Measurements from ENCODE around the gene UBN1. TPM values are rescaled to one million over a fixed set of nuclear protein-coding genes. Genes with fewer than 3 reads are reported as not detected.

Gene UBN1
- total RNA-seq, 4 donors from 2014 or later, result 12.3 to 22.7 (median 19.6) TPM

DNA sequence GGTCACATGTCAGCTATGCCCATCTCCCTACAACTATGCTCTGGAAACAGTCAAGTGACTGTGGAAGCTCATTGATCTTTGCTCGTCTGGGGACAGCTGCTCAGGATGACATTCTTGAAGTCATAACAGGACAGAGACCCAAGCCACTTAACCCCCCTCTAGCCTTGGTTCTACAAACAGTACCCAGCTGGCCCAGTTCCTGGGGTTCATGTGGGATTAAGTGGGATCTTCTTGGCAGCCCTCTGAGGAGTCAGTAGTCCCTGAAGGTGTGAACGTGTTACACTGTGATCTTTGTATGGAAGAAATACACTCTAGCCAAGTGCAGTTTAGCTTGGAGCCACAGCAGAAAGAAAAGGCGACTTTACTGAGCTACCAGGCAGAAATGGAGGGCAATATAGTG lies 25.8 kb downstream of the UBN1 start:
- Histone ChIP-seq H3K36me3 (peaks cover 28 to 99% (median 51%) of the 10 kb centered on the region in 3 donors), H3K9me3 (no peaks in the 10 kb centered on the region)
- DNase-seq, result no peak

DNA sequence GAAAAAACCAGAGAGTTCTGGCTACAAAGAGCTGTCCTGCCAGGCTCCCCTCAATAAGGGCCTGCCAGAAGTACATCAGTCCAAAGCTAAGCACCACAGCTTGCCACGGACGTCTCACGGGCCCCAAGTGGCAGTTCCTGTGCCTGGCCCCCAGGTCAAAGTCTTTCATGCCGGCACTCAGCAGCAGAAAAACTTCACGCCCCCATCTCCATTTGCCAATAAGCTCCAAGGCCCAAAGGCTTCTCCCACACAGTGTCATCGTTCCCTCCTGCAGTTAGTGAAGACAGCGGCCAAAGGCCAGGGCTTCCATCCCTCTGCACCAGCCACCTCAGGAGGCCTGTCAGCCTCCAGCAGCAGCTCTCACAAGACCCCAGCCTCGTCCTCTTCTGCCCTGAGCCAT lies 27.4 kb downstream of the UBN1 start:
- peaks cover 28 to 100% (median 58%) of the 10 kb centered on the region in 3 donors for H3K36me3 ChIP-seq

More for the DNA sequence above, 25.8 kb downstream of the UBN1 start:
- H3K27ac ChIP-seq, result no peak overlapping the region
- TF ChIP-seq, protein P1, sequence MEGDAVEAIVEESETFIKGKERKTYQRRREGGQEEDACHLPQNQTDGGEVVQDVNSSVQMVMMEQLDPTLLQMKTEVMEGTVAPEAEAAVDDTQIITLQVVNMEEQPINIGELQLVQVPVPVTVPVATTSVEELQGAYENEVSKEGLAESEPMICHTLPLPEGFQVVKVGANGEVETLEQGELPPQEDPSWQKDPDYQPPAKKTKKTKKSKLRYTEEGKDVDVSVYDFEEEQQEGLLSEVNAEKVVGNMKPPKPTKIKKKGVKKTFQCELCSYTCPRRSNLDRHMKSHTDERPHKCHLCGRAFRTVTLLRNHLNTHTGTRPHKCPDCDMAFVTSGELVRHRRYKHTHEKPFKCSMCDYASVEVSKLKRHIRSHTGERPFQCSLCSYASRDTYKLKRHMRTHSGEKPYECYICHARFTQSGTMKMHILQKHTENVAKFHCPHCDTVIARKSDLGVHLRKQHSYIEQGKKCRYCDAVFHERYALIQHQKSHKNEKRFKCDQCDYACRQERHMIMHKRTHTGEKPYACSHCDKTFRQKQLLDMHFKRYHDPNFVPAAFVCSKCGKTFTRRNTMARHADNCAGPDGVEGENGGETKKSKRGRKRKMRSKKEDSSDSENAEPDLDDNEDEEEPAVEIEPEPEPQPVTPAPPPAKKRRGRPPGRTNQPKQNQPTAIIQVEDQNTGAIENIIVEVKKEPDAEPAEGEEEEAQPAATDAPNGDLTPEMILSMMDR (IDR thresholded peaks at IDR 0.05), result no peak
- TF ChIP-seq POLR2A (IDR thresholded peaks at IDR 0.05), result no peak
- WGBS, 2 donors, result 51 to 77% methylated on average over 3 of the region's 3 CpGs
- no peak overlapping the region for H3K4me3 ChIP-seq
- H3K4me1 ChIP-seq, result peaks cover 0 to 37% (median 0%) of the 10 kb centered on the region in 3 donors
- intact Hi-C loops (cut with DNase I), result no loop called here
- H3K27me3 ChIP-seq, result no peaks in the 10 kb centered on the region

DNA sequence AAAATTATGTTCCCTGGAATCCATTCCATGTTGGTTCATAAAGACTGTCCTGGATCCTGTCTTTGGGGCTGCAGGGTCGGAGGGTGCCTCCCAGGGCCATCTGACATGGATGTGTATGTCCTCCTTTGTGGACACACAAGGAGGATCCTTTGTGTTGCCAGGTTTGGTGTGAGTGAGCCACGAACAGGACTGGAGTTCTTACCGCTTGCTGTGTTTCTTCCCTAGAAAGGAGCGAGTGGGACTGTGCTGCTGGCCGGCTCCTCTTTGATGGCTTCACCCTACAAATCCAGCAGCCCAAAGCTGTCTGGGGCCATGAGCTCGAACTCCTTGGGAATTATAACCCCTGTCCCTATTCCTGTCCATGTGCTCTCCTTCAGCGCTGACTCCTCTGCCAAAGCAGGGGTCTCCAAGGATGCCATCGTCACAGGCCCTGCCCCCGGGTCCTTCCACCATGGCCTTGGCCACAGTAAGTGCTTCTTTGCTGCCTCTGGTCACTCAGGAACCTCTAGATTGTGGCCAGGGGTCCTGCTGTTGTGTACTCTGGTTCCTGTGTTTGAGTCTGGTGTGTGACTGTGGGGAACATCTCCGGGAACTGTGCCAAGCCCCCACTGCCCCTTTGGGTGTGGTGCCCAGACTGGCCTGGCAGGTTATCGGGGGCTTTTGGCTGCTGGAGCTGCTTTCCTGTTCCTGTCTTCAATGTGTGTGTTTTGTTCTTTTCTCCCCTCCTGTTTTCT lies 29.5 kb downstream of the UBN1 start:
- TF ChIP-seq, protein P1 (IDR thresholded peaks at IDR 0.05), result no peak
- no peak for TF ChIP-seq POLR2A (IDR thresholded peaks at IDR 0.05)
- intact Hi-C loops (cut with DNase I), result no loop called here
- peaks cover 31 to 100% (median 60%) of the 10 kb centered on the region in 3 donors for H3K36me3 ChIP-seq
- DNase-seq, result no peak
- peaks cover 0 to 8% (median 0%) of the 10 kb centered on the region in 3 donors for H3K4me1 ChIP-seq
- H3K27me3 ChIP-seq, result no peaks in the 10 kb centered on the region
- no peak overlapping the region for H3K27ac ChIP-seq
- no peaks in the 10 kb centered on the region for H3K9me3 ChIP-seq
- WGBS, 2 donors, result 68 to 75% methylated on average over 7 to 11 of the region's 11 CpGs
- H3K4me3 ChIP-seq, result no peak overlapping the region

More for the DNA sequence above, 27.4 kb downstream of the UBN1 start:
- intact Hi-C loops (cut with DNase I), result no loop called here
- Histone ChIP-seq H3K9me3 (no peaks in the 10 kb centered on the region), H3K27ac (no peak overlapping the region), H3K4me3 (no peak overlapping the region), H3K27me3 (no peaks in the 10 kb centered on the region), H3K4me1 (peaks cover 0 to 21% (median 0%) of the 10 kb centered on the region in 3 donors)
- DNase-seq, result no peak
- 94 to 95% methylated on average over 4 to 5 of the region's 8 CpGs for WGBS, 2 donors
- TF ChIP-seq, protein P1 (IDR thresholded peaks at IDR 0.05), result no peak
- no peak for TF ChIP-seq POLR2A (IDR thresholded peaks at IDR 0.05)

DNA sequence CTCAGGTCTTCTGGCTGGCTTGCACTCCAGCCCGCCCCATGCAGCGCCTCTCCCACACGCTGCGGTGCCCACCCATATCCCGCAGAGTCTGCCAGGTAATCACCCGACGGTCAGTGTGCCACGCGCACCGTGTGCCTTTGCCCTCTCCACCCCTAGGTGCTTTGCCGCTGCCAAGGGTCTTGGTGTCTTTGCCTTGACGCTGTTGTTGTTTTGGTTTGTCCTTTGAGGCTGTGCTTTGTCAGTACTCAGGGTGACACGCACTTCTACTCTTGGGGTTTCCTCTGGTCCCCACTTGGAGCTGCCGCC lies 30.1 kb downstream of the UBN1 start:
- no peaks in the 10 kb centered on the region for H3K27me3 ChIP-seq
- intact Hi-C loops (cut with DNase I), result no loop called here
- peaks cover 0 to 14% (median 0%) of the 10 kb centered on the region in 3 donors for H3K4me1 ChIP-seq
- H3K27ac ChIP-seq, result no peak overlapping the region
- peaks cover 28 to 100% (median 57%) of the 10 kb centered on the region in 3 donors for H3K36me3 ChIP-seq
- TF ChIP-seq POLR2A (IDR thresholded peaks at IDR 0.05), result no peak
- TF ChIP-seq, protein P1 (IDR thresholded peaks at IDR 0.05), result no peak
- H3K9me3 ChIP-seq, result no peaks in the 10 kb centered on the region
- 74 to 80% methylated on average over 11 to 14 of the region's 14 CpGs for WGBS, 2 donors
- H3K4me3 ChIP-seq, result no peak overlapping the region
- DNase-seq, result no peak

DNA sequence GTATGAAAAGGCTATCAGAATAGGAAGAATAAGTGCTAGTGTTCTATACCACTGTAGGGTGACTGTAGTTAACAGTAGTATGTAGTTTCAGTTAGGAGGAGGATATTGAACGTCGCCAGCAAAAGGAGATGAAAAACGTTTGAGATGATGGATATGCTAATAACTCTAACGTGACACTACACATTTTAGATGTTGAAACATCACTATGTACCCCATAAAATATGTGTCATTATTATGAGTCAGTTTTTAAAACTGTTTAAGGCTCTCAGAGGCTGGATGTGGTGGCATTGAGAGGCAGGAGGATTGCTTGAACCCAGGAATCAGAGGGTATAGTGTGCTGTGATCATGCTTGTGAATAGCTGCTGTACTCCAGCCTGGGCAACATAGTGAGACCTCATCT lies 31.8 kb downstream of the UBN1 start:
- TF ChIP-seq POLR2A (IDR thresholded peaks at IDR 0.05), result no peak
- TF ChIP-seq, protein P1 (IDR thresholded peaks at IDR 0.05), result no peak
- no peak overlapping the region for H3K4me3 ChIP-seq
- H3K27me3 ChIP-seq, result no peaks in the 10 kb centered on the region
- peaks cover 27 to 100% (median 59%) of the 10 kb centered on the region in 3 donors for H3K36me3 ChIP-seq
- intact Hi-C loops (cut with DNase I), result no loop called here
- H3K4me1 ChIP-seq, result peaks cover 0 to 21% (median 0%) of the 10 kb centered on the region in 3 donors
- no peaks in the 10 kb centered on the region for H3K9me3 ChIP-seq
- no peak overlapping the region for H3K27ac ChIP-seq
- no peak for DNase-seq
- WGBS, 2 donors, result 53 to 63% methylated on average over 4 of the region's 4 CpGs

Measured in esophagus squamous epithelium (tissue), 5 donors.